H4 (cell line): ENCODE data around the gene IGSF5. TPM values are rescaled to one million over a fixed set of nuclear protein-coding genes. Genes with fewer than 3 reads are reported as not detected.

Experiments used
- DNase-seq: peaks from one replicate; pipeline ENCODE4 v3.0.0-alpha.2; 2015; ENCODE audit warnings: low spot score
- total RNA-seq: library from RNA; depleted of rRNA; stranded (reverse); fragments of >200 nt; shearing (Covaris generic); gene quantifications from 2 replicates; pipeline ENCODE4 v1.2.3, GENCODE V29; 2014; rRNA removed

IGSF5 gene
- total RNA-seq, 1 experiment from 2014 or later, result 0.19 TPM

- DNase-seq, result no peak
These were observed 77.1 kb downstream of the IGSF5 start for GRCh38 chr21:39822042-39822441.

GRCh38 chr21:39825250-39825649, 80.3 kb downstream of the IGSF5 start:
- DNase-seq, result no peak

- no peak for DNase-seq
These were observed 89.6 kb downstream of the IGSF5 start for GRCh38 chr21:39834543-39834942.

- DNase-seq, result no peak
These were observed 92.9 kb downstream of the IGSF5 start for GRCh38 chr21:39837861-39838359.

GRCh38 chr21:39840373-39841097, 95.6 kb downstream of the IGSF5 start:
- no peak for DNase-seq

GRCh38 chr21:39842741-39843459, 97.9 kb downstream of the IGSF5 start:
- DNase-seq, result no peak

GRCh38 chr21:39843483-39843882, 98.5 kb downstream of the IGSF5 start:
- no peak for DNase-seq

- no peak for DNase-seq
These were observed 98.9 kb downstream of the IGSF5 start for GRCh38 chr21:39843916-39844315.

GRCh38 chr21:39845571-39846130, 100.7 kb downstream of the IGSF5 start:
- DNase-seq, result no peak

GRCh38 chr21:39847877-39848276, 102.9 kb downstream of the IGSF5 start:
- DNase-seq, result no peak

GRCh38 chr21:39849014-39849655, 104.2 kb downstream of the IGSF5 start:
- no peak for DNase-seq

- no peak for DNase-seq
These were observed 105.3 kb downstream of the IGSF5 start for GRCh38 chr21:39850333-39850732.

- no peak for DNase-seq
These were observed 106.1 kb downstream of the IGSF5 start for GRCh38 chr21:39851002-39851618.

Other genes with a start within 250 kb of the IGSF5 start
- 0.33 TPM in 2 replicates for gene B3GALT5, start 132.2 kb upstream of the IGSF5 start, total RNA-seq
- gene PCP4, start 122.3 kb downstream of the IGSF5 start, total RNA-seq, result not detected in 2 replicates